Neural cell (in vitro differentiated cells): Measurements from ENCODE around the gene KANSL3. TPM values are rescaled to one million over a fixed set of nuclear protein-coding genes. Genes with fewer than 3 reads are reported as not detected.

Experiments
- H2AFZ ChIP-seq: fragments of 200-600, 300-800 bp; sonication (generic), shearing (Covaris generic); 2 replicates; pipeline ENCODE4 v1.6.0; 2014; ENCODE audit warnings: low read depth, mild to moderate bottlenecking, antibody characterized with exemption, low read length, moderate library complexity
- H3F3A ChIP-seq: fragments of 200-600 bp; shearing (Covaris generic); 2 replicates; pipeline ENCODE4 v1.6.1; 2016; ENCODE audit warnings: mild to moderate bottlenecking, moderate library complexity, mixed read lengths, antibody characterized with exemption, low read length; ENCODE audit not compliant: insufficient read depth, poor library complexity, severe bottlenecking
- H3K27ac ChIP-seq: fragments of 200-600, 300-800 bp; sonication (generic), shearing (Covaris generic); 2 replicates; pipeline ENCODE4 v1.5.1; 2014; ENCODE audit warnings: mild to moderate bottlenecking, low read length, moderate library complexity
- H3K27me3 ChIP-seq: fragments of 300-800, 200-600 bp; sonication (generic), shearing (Covaris generic); 2 replicates; pipeline ENCODE4 v1.6.0; 2014; ENCODE audit warnings: mild to moderate bottlenecking, low read depth, low read length, moderate library complexity; ENCODE audit not compliant: insufficient read depth
- H3K36me3 ChIP-seq: fragments of 300-800, 200-600 bp; sonication (generic), shearing (Covaris generic); 2 replicates; pipeline ENCODE4 v1.5.1; 2014; ENCODE audit warnings: mild to moderate bottlenecking, antibody characterized with exemption, low read length, moderate library complexity; ENCODE audit not compliant: insufficient read depth
- H3K4me2 ChIP-seq: fragments of 300-800, 200-600 bp; sonication (generic), shearing (Covaris generic); 2 replicates; pipeline ENCODE4 v1.6.0; 2014; ENCODE audit warnings: mild to moderate bottlenecking, low read length
- H3K4me3 ChIP-seq: fragments of 300-800, 200-600 bp; sonication (generic), shearing (Covaris generic); 2 replicates; pipeline ENCODE4 v1.5.1; 2014; ENCODE audit warnings: mild to moderate bottlenecking, low read length, moderate library complexity
- H3K79me2 ChIP-seq: fragments of 200-600 bp; shearing (Covaris generic); replicated peaks from 2 replicates; pipeline ENCODE4 v1.6.0; 2014; ENCODE audit warnings: mild to moderate bottlenecking, low read length, moderate library complexity; ENCODE audit not compliant: insufficient read depth
- H3K9ac ChIP-seq: fragments of 300-800, 200-600 bp; sonication (generic), shearing (Covaris generic); 2 replicates; pipeline ENCODE4 v1.6.1; 2016; ENCODE audit warnings: mild to moderate bottlenecking, low read length, mixed read lengths
- H3K9me2 ChIP-seq: fragments of 200-600 bp; shearing (Covaris generic); 2 replicates; pipeline ENCODE4 v1.6.1; 2016; ENCODE audit warnings: mild to moderate bottlenecking, low read length, mixed read lengths; ENCODE audit not compliant: insufficient read depth
- H3K9me3 ChIP-seq: fragments of 200-600, 300-800 bp; sonication (generic), shearing (Covaris generic); 2 replicates; pipeline ENCODE4 v1.6.1; 2016; ENCODE audit warnings: mild to moderate bottlenecking, mixed run types, low read length, moderate library complexity, mixed read lengths
- H4K20me1 ChIP-seq: fragments of 200-600 bp; shearing (Covaris generic); 2 replicates; pipeline ENCODE4 v1.6.1; 2016; ENCODE audit warnings: mild to moderate bottlenecking, mixed run types; ENCODE audit not compliant: insufficient read depth
- EP300 ChIP-seq: fragments of 450-650 bp; conservative IDR thresholded peaks from 2 replicates; pipeline ENCODE4 v1.6.1; 2014; ENCODE audit warnings: antibody characterized with exemption, mild to moderate bottlenecking, moderate library complexity; ENCODE audit not compliant: poor library complexity, severe bottlenecking
- EZH2 ChIP-seq: fragments of 200-600, 300-800 bp; shearing (Covaris generic), sonication (generic); IDR thresholded peaks from 2 replicates; pipeline ENCODE4 v1.6.1; 2014; ENCODE audit warnings: antibody characterized with exemption, low read length, borderline replicate concordance, mild to moderate bottlenecking; ENCODE audit not compliant: insufficient read depth, poor library complexity, severe bottlenecking
- MXI1 ChIP-seq: fragments of 450-650 bp; conservative IDR thresholded peaks from 2 replicates; pipeline ENCODE4 v1.6.1; 2014; ENCODE audit warnings: antibody characterized with exemption, mild to moderate bottlenecking; ENCODE audit not compliant: poor library complexity, severe bottlenecking
- POLR2AphosphoS5 ChIP-seq: IDR thresholded peaks from 2 replicates; pipeline ENCODE4 v1.6.1; 2012
- RAD21 ChIP-seq: fragments of 450-650 bp; conservative IDR thresholded peaks from 2 replicates; pipeline ENCODE4 v1.6.1; 2014; ENCODE audit warnings: antibody characterized with exemption, mild to moderate bottlenecking, moderate library complexity
- REST ChIP-seq: IDR thresholded peaks from 2 replicates; pipeline ENCODE4 v1.6.1; 2012; ENCODE audit warnings: borderline replicate concordance
- SMC3 ChIP-seq: fragments of 450-650 bp; conservative IDR thresholded peaks from 2 replicates; pipeline ENCODE4 v1.6.1; 2014; ENCODE audit warnings: antibody characterized with exemption, mild to moderate bottlenecking, moderate library complexity; ENCODE audit not compliant: poor library complexity
- TAF1 ChIP-seq: IDR thresholded peaks from 2 replicates; pipeline ENCODE4 v1.6.1; 2012; ENCODE audit warnings: low read depth
- polyA plus RNA-seq: library from polyadenylated mRNA; depleted of rRNA; stranded (reverse); fragments of >200 nt; gene quantifications from 2 replicates; pipeline ENCODE4 v1.2.3, GENCODE V29; 2014
- TF ChIP-seq, protein P1 (sequence below): fragments of 450-650 bp; IDR thresholded peaks from 2 replicates; pipeline ENCODE4 v1.5.1; 2014; ENCODE audit warnings: antibody characterized with exemption, mild to moderate bottlenecking, moderate library complexity; ENCODE audit not compliant: poor library complexity, severe bottlenecking

The KANSL3 gene
- polyA plus RNA-seq, 1 donor from 2014 or later = 37.7 TPM

DNA sequence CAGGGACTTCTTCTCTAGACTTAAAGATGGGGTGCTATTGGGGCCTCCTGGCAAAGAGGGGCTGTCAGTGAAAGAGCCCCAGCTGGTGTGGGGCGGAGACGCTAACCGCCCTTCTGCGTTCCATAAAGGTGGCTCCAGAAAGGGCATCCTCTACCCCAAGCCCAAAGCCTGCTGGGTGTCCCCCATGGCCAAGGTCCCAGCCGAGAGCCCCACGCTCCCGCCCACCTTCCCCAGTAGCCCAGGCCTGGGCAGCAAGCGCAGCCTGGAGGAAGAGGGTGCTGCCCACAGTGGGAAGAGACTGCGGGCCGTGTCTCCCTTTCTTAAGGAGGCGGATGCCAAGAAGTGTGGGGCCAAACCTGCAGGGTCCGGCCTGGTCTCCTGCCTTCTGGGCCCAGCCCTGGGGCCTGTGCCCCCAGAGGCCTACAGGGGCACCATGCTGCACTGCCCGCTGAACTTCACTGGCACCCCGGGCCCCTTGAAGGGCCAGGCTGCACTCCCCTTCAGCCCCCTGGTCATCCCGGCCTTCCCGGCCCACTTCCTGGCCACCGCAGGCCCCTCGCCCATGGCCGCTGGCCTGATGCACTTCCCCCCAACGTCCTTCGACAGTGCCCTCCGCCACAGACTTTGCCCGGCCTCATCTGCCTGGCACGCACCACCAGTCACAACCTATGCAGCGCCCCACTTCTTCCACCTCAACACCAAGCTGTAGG is 86.4 kb downstream of the KANSL3 start:
- H3K4me3 ChIP-seq = no peak overlapping the region
- no peaks in the 10 kb centered on the region for H3K36me3 ChIP-seq
- H3K4me2 ChIP-seq = no peak overlapping the region
- H2AFZ ChIP-seq = no peak overlapping the region
- no peaks in the 10 kb centered on the region for H3K27me3 ChIP-seq
- no peak overlapping the region for H3K9ac ChIP-seq
- H3K9me2 ChIP-seq = no peaks in the 10 kb centered on the region
- H4K20me1 ChIP-seq = no peaks in the 10 kb centered on the region
- no peaks in the 10 kb centered on the region for H3K9me3 ChIP-seq
- no peaks in the 10 kb centered on the region for H3F3A ChIP-seq
- TF ChIP-seq, protein P1, sequence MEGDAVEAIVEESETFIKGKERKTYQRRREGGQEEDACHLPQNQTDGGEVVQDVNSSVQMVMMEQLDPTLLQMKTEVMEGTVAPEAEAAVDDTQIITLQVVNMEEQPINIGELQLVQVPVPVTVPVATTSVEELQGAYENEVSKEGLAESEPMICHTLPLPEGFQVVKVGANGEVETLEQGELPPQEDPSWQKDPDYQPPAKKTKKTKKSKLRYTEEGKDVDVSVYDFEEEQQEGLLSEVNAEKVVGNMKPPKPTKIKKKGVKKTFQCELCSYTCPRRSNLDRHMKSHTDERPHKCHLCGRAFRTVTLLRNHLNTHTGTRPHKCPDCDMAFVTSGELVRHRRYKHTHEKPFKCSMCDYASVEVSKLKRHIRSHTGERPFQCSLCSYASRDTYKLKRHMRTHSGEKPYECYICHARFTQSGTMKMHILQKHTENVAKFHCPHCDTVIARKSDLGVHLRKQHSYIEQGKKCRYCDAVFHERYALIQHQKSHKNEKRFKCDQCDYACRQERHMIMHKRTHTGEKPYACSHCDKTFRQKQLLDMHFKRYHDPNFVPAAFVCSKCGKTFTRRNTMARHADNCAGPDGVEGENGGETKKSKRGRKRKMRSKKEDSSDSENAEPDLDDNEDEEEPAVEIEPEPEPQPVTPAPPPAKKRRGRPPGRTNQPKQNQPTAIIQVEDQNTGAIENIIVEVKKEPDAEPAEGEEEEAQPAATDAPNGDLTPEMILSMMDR = no peak
- no peak for TF ChIP-seq TAF1
- no peak for TF ChIP-seq MXI1
- TF ChIP-seq EZH2 = no peak
- no peak for TF ChIP-seq EP300
- no peak for TF ChIP-seq REST
- no peak for TF ChIP-seq POLR2AphosphoS5
- no peak for TF ChIP-seq SMC3
- no peak for TF ChIP-seq RAD21
- no peaks in the 10 kb centered on the region for H3K79me2 ChIP-seq
- no peak overlapping the region for H3K27ac ChIP-seq

- Histone ChIP-seq H3K9me2 (no peaks in the 10 kb centered on the region), H3K4me3 (no peak overlapping the region), H3K79me2 (no peaks in the 10 kb centered on the region), H3K36me3 (no peaks in the 10 kb centered on the region), H3K27me3 (no peaks in the 10 kb centered on the region), H2AFZ (no peak overlapping the region), H3K4me2 (no peak overlapping the region), H3F3A (no peaks in the 10 kb centered on the region), H3K9me3 (no peaks in the 10 kb centered on the region), H4K20me1 (no peaks in the 10 kb centered on the region), H3K9ac (no peak overlapping the region), H3K27ac (no peak overlapping the region)
- TF ChIP-seq SMC3 = no peak
- TF ChIP-seq TAF1 = no peak
- no peak for TF ChIP-seq REST
- no peak for TF ChIP-seq RAD21
- no peak for TF ChIP-seq EZH2
- TF ChIP-seq MXI1 = no peak
- no peak for TF ChIP-seq POLR2AphosphoS5
- TF ChIP-seq EP300 = no peak
- TF ChIP-seq, protein P1 = no peak
These were observed 87.1 kb downstream of the KANSL3 start for GRCh38 chr2:96550787-96551604.
